Ascending aorta (tissue), 2 donors: ENCODE results near the gene SLC2A3. TPM values are rescaled to one million over a fixed set of nuclear protein-coding genes. Genes with fewer than 3 reads are reported as not detected.
A peak's percentile ranks its signal among the peaks of the same experiment; 100 is the strongest.

Experiments used
- DNase-seq, 2 donors: peaks; one replicate each; pipeline ENCODE4 v3.0.0-alpha.2; 2019; ENCODE audit warnings: low spot score in 2 of 2
- H3K27ac ChIP-seq, 2 donors: fragments of 200-600 bp; sonication (generic); one replicate each; pipeline ENCODE4 v1.5.1; 2016 to 2017; ENCODE audit warnings: mild to moderate bottlenecking in 1 of 2
- H3K27me3 ChIP-seq: fragments of 200-600 bp; sonication (generic); one replicate; pipeline ENCODE4 v1.5.1; 2017
- H3K36me3 ChIP-seq, 2 donors: fragments of 200-600 bp; sonication (generic); one replicate each; pipeline ENCODE4 v1.5.1; 2016
- H3K4me1 ChIP-seq, 2 donors: fragments of 200-600 bp; sonication (generic); one replicate each; pipeline ENCODE4 v1.5.1; 2016 to 2017; ENCODE audit warnings: mild to moderate bottlenecking in 1 of 2
- H3K4me3 ChIP-seq, 2 donors: fragments of 200-600 bp; sonication (generic); one replicate each; pipeline ENCODE4 v1.5.1; 2016 to 2017; ENCODE audit warnings: mild to moderate bottlenecking in 1 of 2
- H3K9me3 ChIP-seq, 2 donors: fragments of 200-600 bp; sonication (generic); one replicate each; pipeline ENCODE4 v1.5.1; 2016
- CTCF ChIP-seq, 3 experiments: fragments of 200-600 bp in 2 of 3; fragments of 450-650 bp in 1 of 3; sonication (generic) in 2 of 3; IDR thresholded peaks; one replicate each; pipeline ENCODE4 v1.5.1; 2016 to 2019; ENCODE audit warnings: antibody characterized with exemption in 3 of 3, mild to moderate bottlenecking in 1 of 3, moderate library complexity in 1 of 3
- intact Hi-C: fragments of 100-400 bp; cut with DNase I; formaldehyde crosslinking; loops from one replicate; pipeline ENCODE4 v1.15.1; 2023
- total RNA-seq: library from RNA; depleted of rRNA; stranded (reverse); fragments of >200 nt; gene quantifications from one replicate; pipeline ENCODE4 v1.1.0, GENCODE V29; 2016

Gene SLC2A3
- total RNA-seq, 1 donor from 2014 or later = 58.0 TPM

- H3K4me3 ChIP-seq = peak within 1 kb of the TSS in 1 of 2 donors; percentile 22
- no peak for DNase-seq
- no peak within 1 kb of the TSS for H3K27ac ChIP-seq
- H3K9me3 ChIP-seq = no peaks in the 10 kb centered on the region
- H3K27me3 ChIP-seq = peaks cover 10% of the 10 kb centered on the region
- no peaks in the 10 kb centered on the region for H3K4me1 ChIP-seq
- intact Hi-C loops = no loop called here
- no peaks in the 10 kb centered on the region for H3K36me3 ChIP-seq
- TF ChIP-seq CTCF (IDR thresholded peaks at IDR 0.05) = no peak
Measured at GRCh38 chr12:7872566-7873319, 63.2 kb downstream of the SLC2A3 start, which contains the start of gene SLC2A14. Gene SLC2A14 (minus strand): TSS chr12:7872915. CDS start chr12:7869880, 3,035 bp downstream.

GRCh38 chr12:7870335-7870734 lies 65.7 kb downstream of the SLC2A3 start:
- no peak for DNase-seq
- intact Hi-C loops = no loop called here
- Histone ChIP-seq H3K9me3 (no peaks in the 10 kb centered on the region), H3K4me1 (no peaks in the 10 kb centered on the region), H3K27ac (no peak overlapping the region), H3K4me3 (no peak overlapping the region), H3K36me3 (no peaks in the 10 kb centered on the region), H3K27me3 (peaks cover 10% of the 10 kb centered on the region)
- TF ChIP-seq CTCF (IDR thresholded peaks at IDR 0.05) = no peak

Other genes starting within 250 kb of the SLC2A3 start
- gene GDF3, start 240.4 kb downstream of the SLC2A3 start, total RNA-seq = not detected
- not detected for gene DPPA3, start 224.8 kb downstream of the SLC2A3 start, total RNA-seq
- gene CLEC4C, start 188.8 kb downstream of the SLC2A3 start, total RNA-seq = not detected
- gene NANOGNB, start 171.0 kb downstream of the SLC2A3 start, total RNA-seq = not detected
- not detected for gene NANOG, start 146.8 kb downstream of the SLC2A3 start, total RNA-seq
- gene SLC2A14, start 63.3 kb downstream of the SLC2A3 start, total RNA-seq = not detected
- 17.1 TPM for gene FOXJ2, start 96.5 kb upstream of the SLC2A3 start, total RNA-seq
- 2.0 TPM for gene C3AR1, start 130.2 kb upstream of the SLC2A3 start, total RNA-seq
- gene NECAP1, start 146.1 kb upstream of the SLC2A3 start, total RNA-seq = 11.2 TPM
- gene CLEC4A, start 187.4 kb upstream of the SLC2A3 start, total RNA-seq = 28.8 TPM
- not detected for gene ZNF705A, start 220.8 kb upstream of the SLC2A3 start, total RNA-seq